Inferior parietal cortex (tissue), 1 donor: ENCODE data around the gene MYBL2.

Experiments used
- DNase-seq: peaks from one replicate; pipeline ENCODE4 v3.0.0-alpha.2; 2016; ENCODE audit errors: extremely low spot score

The MYBL2 gene

DNA sequence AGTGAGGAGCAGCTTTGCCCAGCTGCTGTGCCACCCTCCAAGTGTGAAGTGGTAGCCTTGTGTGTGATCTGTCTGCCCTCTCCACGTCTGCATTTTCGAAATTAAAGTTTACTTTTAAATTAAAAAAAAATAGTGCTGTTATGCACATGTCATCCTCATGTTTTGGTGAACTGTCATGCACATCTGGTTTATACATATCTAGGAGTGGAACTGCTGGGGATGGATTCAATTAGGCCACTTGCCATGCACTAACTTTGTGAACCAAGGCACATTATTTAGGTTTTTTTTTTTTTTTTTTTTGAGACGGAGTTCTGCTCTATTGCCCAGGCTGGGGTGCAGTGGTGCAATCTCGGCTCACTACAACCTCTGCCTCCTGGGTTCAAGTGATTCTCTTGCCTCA, 56.3 kb downstream of the MYBL2 start:
- DNase-seq: no peak

DNA sequence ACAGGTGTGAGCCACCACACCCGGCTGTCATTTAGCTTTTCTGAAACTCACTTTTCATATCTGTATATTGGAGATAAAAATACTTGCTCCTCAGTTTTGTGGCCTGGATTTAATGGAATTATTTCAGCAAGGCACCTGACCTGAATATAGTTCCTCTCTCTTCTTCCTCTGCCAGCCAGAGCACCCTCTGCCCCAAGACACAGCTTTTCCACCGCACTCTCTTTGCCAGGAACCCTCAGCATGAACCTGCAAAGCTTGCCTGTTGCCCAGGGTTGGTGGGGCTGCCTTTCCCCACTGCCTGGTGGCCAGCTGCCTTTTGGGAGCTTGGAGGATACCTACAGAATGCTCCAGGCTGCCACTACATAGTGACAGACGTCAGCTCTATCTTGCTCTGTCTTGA, 56.8 kb downstream of the MYBL2 start:
- no peak for DNase-seq

- DNase-seq: no peak
These were observed 57.5 kb downstream of the MYBL2 start for GRCh38 chr20:43724383-43724782.

- DNase-seq: no peak
These were observed 58.8 kb downstream of the MYBL2 start for GRCh38 chr20:43725666-43726065.

- no peak for DNase-seq
These were observed 59.4 kb downstream of the MYBL2 start for GRCh38 chr20:43726333-43726732.

GRCh38 chr20:43726811-43727338, 60.0 kb downstream of the MYBL2 start, which contains the start of gene GTSF1L:
TSS of gene GTSF1L (minus strand) at chr20:43727002. CDS start at chr20:43726694, 308 bp downstream.
- DNase-seq: no peak

GRCh38 chr20:43727980-43728590, 61.2 kb downstream of the MYBL2 start:
- DNase-seq: no peak

GRCh38 chr20:43728686-43729255, 61.9 kb downstream of the MYBL2 start:
- no peak for DNase-seq

- no peak for DNase-seq
These were observed 64.6 kb downstream of the MYBL2 start for GRCh38 chr20:43731469-43731868.

DNA sequence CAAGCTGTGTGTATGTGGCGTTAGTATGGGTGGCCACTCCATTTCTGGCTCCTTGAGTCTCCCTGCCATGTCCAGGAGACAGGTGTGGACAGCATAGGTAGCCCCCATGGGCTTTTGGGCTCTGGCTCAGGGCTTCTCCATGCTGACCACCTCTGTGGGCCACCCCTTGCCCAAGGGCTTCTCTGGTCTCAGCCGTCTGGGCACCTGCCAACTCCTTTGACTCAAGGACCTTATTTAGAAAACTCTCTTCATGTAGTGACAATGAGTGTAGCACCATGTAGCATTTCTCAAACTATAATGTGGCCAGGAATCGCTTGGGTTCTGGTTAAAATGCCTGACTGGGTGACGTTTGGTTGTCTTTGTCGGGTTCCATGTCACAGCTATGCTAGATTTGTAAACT, 65.0 kb downstream of the MYBL2 start:
- no peak for DNase-seq

GRCh38 chr20:43736588-43737158, 69.8 kb downstream of the MYBL2 start:
- DNase-seq: no peak

DNA sequence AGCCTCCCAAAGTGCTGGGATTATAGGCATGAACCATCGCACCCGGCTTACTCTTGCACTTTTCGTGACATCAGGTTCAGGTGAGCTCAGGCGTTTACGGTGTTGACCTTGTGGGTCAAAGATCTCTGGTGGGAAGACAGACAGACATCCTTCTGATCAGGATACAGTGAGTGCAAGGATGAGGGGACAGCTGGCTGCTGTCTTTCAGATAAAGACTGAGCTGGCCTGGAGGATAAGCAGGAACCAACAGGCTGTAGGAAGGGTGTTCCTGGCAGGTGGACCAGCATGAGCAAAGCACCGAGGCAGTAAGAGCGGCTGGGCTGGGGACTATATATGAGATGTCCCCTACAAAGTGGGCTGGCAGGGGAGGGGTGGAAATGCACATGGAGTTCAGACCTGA, 71.0 kb downstream of the MYBL2 start:
- DNase-seq: no peak

DNA sequence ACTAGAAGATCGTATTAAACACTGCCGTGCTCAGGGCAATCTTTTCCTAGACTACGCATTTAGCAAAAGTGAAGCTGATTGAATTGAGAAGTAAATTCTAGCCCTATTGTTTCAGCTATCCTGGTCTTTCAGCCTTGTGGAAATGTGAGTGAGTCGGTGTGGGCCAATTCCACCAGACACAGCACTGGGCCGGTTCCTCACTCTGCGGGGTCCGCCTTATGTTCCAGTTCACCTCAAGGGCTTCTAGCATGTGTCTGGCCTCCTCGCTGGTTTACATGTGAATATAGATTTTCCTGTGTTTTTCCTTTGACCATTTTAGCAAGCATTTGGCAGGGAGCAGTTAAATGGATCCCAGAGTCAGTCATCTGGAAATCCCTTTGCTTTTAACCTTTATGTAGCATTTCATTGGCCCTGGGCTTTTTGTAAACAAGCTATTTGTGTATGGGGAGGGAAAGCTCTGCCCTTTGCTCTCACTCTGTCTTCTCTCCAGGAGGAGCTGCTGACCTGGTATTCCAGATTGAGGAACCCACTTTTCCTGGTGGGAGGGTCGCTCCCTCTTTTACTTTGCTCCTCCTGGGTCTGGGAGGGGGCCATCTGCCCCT, 72.3 kb downstream of the MYBL2 start:
- DNase-seq: no peak

DNA sequence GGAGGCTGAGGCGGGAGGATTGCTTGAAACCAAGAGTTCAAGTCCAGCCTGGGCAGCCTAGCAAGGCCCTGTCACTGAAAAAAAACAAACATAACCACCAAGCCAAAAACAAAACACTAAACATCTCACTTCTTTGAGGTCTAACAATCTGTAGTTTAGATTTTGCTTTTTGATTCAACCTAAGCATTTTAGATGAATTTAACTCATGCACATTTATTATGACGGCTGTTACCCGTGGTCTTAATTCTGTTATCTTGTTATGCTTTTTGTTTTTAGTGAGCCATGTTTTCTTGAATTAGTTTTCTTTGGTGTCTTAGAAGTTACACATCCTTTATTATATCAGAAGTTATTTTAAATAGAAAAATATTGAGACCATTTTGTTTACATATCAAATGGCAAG, 73.7 kb downstream of the MYBL2 start:
- DNase-seq: no peak

DNA sequence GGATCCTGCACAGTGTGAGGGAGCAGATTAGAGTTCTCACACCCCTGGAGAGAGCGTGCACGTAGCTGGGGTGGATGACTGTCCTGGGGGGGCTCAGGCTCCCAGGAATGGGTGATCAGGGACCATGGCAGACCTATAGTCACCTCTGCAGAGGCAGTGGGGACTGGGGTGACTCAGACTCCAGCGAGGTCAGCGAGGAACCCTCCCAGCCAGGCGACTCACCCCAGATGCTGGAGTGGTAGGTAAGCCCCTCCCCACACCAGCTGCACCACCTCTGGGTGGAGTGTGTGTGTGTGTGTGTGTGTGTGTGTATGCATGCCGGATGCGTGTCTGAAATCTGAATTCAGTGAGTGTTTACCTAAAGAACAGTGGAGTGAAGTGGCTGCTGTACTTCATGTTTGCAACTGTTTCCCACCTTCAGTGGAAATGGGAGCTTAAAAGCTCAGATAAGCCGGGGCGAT, 77.3 kb downstream of the MYBL2 start:
- DNase-seq: no peak

GRCh38 chr20:43744966-43745730, 78.2 kb downstream of the MYBL2 start:
- DNase-seq: no peak

DNA sequence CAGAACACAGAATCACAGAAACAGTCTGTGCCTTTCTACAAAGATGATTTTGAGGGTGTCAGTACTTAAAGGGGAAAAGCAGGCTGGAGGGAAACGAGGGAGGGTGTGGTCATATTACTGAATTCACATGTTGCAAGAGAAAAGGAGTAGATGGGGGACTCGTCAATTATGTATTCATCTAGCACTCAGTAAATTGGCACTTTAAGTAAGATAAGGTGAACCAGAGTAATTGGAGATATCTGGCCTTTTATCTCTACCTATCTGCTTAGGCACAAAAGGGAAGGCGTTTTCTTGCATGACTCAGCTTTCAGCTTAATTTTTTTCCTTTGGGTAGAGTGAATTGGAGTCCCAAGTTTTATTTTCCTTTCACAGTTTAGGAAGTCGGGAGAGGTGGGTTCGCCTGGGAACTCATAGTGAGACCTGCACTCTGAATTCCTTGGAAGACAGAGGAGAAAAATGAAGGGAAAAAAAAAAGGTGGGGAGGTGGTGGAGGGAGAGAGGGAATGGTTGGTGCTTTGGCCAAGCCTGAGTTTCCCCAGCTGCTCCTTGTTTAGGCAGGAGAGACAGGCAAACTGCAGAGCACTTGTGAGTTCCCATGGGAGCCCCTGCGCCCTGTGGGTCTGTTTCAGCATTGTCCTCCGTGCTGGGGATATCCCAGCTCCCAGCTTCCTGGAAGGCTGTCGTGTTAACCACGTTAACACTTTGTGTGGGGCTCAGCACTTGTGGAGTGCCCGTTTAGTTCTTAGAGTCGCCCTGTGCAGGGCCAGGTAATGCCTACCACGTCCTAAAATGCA, 79.6 kb downstream of the MYBL2 start:
- DNase-seq: no peak

DNA sequence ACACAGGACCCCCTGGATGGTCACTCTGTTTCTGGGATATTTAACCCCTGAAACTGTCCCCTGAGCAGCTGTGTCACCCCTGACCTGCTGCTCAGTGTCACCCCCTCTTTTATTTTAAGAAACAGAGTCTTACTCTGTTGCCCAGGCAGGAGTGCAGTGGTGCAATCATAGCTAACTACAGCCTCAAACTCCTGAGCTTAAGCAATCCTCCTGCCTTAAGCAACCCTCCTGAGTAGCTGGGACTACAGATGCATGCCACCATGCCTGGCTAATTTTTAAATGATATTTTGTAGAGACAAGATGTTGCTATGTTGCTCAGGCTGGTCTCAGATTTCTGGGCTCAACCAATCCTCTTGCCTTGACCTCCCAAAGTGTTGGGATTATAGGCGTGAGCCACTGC, 81.4 kb downstream of the MYBL2 start:
- no peak for DNase-seq

GRCh38 chr20:43749734-43750294, 82.9 kb downstream of the MYBL2 start:
- DNase-seq: peak; percentile 70

GRCh38 chr20:43750774-43751166, 83.9 kb downstream of the MYBL2 start:
- no peak for DNase-seq
